OCI-LY1 (cell line): ENCODE data around the gene SLC25A21.

Experiments
- CTCF ChIP-seq: fragments of 200-600 bp; sonication (generic), shearing (Covaris generic); IDR thresholded peaks from 2 replicates; pipeline ENCODE4 v1.5.1; 2017; ENCODE audit warnings: mild to moderate bottlenecking, antibody characterized with exemption, low read length, moderate library complexity, mixed read lengths
- EZH2 ChIP-seq: fragments of 200-600 bp; sonication (generic), shearing (Covaris generic); IDR thresholded peaks from 2 replicates; pipeline ENCODE4 v1.8.0; 2017; ENCODE audit warnings: borderline replicate concordance, mixed run types, mild to moderate bottlenecking, antibody characterized with exemption, low read length, moderate library complexity, mixed read lengths

GRCh38 chr14:36647824-36648753 is 524.3 kb downstream of the SLC25A21 start:
- TF ChIP-seq CTCF (no peak), EZH2 (no peak)
